ENCODE data around the gene CDR2.
"Not testable (repeated sequence)": the region's sequence is repeated elsewhere in the genome, so short reads cannot be mapped to it uniquely, and the experiment has no call there.

CDR2 gene

DNA sequence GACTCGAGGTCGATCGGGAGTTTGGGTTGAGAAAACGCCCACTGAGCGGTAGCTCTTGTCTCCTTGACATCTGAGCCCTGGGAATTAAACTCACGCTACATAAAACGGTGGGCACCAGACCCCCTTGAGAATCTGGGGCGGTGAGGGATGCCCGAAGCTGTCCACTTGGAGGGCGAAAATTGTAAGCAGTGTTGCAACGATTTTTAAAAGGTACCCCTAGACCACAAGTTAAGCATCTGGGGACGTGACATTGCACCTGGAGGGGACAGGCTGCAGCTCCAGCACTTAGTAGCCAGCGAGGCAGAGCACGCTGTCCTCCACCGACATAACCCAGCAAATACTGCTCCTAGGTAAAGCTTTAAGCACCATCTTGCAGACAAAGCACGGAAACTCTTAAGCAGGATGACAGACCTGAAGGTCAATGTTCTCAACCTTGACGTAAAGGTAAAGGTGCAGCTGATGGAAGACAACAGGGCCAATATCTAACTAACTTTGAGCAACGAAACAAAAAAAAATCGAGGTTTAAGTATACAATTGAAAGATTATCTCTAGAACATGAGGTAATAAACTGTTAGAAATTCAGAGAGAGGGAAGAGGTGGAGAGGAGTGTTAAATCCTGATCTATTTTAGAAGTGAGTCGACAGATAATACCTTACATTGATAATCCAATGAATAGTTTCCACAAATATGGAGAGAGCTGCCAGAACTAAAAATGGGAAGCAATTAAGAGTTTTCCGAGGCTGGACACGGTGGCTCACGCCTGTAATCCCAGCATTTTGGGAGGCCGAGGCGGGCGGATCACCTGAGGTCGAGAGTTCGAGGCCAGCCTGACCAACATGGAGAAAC, 921 bp upstream of the CDR2 start:
- peak; percentile 5 for DNase-seq

GRCh38 chr16:22373662-22374310, 633 bp downstream of the CDR2 start:
- DNase-seq = no peak

GRCh38 chr16:22372882-22373661, 1.3 kb downstream of the CDR2 start:
- no peak for DNase-seq

- DNase-seq = no peak
These were observed 4.2 kb downstream of the CDR2 start for GRCh38 chr16:22370038-22370820.

- DNase-seq = no peak
These were observed 5.1 kb downstream of the CDR2 start for GRCh38 chr16:22369221-22369811.

DNA sequence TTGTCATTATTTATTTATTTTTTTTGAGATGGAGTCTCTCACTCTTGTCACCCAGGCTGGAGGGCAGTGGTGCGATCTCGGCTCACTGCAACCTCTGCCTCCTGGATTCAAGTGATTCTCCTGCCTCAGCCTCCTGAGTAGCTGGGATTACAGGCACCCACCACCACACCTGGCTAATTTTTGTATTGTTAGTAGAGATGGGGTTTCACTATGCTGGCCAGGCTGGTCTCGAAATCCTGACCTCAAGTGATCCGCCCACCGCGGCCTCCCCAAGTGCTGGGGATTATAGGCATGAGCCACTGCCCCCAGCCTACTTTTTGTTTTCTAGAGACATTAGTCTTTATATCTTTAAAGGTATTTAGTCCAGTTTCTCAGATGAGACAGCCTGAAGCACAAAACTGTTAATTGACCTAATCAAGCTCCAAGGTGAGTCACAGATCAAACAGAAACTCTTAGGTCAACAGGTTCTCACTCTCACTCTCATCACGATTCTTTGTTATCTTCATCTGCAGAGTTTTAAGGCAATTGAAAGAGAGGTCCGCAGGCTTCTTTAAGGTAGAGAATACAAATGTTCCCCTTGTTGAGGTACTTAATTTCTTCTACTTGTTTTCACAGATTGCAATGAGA, 6.1 kb downstream of the CDR2 start:
- DNase-seq = not testable (repeated sequence)

- DNase-seq = peak; percentile 52
These were observed 7.5 kb downstream of the CDR2 start for GRCh38 chr16:22366889-22367288.

DNA sequence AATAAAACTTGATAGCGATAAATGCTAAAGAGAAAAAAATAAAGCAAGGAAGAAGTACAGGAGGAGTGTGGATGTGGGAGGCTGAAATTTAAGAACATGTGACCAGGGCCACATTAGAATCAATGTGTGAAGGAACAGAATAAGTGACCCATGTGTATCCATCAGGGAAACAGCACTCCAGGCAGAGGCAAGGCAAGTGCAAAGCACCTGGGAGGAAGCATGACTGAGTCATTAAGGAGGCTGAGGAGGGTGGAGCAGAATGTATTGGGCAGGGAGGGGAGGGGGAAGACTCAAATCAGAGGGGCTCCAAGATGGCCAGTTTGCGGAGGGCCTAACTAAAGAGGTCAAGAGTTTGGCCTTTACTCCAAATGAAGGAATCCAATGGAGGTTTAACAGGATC, 8.0 kb downstream of the CDR2 start:
- DNase-seq = no peak

DNA sequence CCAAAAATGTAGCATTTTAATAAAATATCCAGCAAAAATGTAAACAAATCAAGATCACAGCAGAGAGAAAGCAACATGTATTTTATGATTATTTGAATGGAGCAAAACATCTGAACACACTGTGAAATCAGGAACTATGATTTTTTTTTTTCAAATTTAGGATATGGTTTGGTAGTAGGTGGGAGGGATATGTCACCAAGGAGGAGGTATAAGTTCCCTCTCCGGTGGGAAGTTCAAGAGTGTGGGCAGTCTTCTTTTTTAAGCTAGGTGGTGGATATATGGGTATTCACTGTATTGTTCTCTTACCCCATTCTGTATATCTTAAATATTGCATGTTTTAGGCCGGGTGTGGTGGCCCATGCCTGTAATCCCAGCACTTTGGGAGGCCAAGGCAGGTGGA, 10.2 kb downstream of the CDR2 start:
- DNase-seq = no peak

- no peak for DNase-seq
These were observed 13.3 kb downstream of the CDR2 start for GRCh38 chr16:22360963-22361659.

GRCh38 chr16:22359679-22360078, 14.7 kb downstream of the CDR2 start:
- DNase-seq = no peak

DNA sequence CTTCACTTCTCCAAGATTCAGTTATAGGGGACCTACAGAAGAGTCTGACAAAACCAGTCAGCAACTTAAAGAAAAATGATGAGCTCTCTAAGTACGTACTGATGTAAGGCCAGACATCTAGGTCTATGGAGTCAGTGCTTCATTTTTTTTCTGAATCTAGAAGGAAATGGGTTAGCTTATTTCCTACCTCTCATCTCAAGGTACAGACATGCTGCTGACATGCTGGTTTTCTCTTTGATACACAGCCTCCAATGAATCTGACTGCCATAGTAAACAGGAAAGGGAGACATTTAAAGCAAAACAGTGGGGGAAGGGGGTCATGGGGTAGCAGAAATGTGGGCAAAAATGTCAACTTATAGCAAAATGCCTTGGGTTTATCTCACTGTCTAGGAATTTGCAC, 16.4 kb downstream of the CDR2 start:
- DNase-seq = no peak

GRCh38 chr16:22357635-22357971, 16.8 kb downstream of the CDR2 start:
- no peak for DNase-seq

DNA sequence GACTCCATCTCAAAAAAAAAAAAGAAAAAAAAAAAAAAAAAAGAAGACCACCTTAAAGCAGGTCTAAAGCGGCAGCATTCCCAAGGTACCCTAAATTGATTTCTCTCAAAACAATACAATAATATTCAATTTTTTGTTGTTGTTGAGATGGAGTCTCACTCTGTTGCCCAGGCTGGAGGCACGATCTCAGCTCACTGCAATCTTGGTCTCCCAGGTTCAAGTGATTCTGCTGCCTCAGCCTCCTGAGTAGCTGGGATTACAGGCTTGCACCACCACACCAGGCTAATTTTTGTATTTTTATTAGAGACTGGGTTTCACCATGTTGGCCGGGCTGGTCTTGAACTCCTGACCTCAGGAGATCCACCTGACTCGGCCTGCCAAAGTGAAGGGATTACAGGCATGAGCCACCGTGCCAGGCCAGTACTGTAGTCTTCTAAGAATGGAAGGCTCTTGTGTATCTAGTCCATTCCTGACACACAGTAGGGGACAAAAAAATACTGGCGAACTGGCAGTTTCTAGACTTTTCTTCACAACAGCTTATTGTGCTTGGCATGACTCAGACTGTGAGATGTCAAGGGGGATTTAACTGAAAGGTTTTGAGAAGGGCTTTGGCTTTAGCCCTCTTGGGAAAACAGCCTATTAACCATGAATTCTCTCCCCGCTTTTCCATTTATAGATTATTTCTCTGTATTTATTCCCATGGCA, 17.3 kb downstream of the CDR2 start:
- DNase-seq = no peak

- no peak for DNase-seq
These were observed 18.9 kb downstream of the CDR2 start for GRCh38 chr16:22355487-22355908.

GRCh38 chr16:22353933-22354541, 20.4 kb downstream of the CDR2 start:
- no peak for DNase-seq

GRCh38 chr16:22353191-22353919, 21.1 kb downstream of the CDR2 start:
- DNase-seq = no peak

DNA sequence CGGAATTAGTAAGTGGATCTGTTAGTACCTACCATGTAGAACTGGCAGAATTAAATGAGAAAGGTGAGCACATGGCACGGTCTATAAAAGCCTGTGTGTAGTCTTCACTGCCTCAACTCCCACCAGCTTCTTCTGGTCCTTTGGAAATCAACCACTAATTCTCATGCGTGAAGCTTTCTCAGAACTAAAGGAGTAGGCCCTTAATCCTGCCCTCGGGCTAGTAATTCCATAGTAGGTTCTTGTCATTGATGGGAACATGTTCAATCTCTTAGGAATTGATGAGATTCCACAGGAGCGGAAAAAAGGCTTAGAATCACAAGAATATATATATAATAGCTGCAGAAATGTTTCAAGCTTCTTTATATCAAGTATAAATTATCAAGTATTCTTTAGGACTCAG, 21.7 kb downstream of the CDR2 start:
- DNase-seq = no peak

GRCh38 chr16:22352140-22352539, 22.3 kb downstream of the CDR2 start:
- DNase-seq = no peak

DNA sequence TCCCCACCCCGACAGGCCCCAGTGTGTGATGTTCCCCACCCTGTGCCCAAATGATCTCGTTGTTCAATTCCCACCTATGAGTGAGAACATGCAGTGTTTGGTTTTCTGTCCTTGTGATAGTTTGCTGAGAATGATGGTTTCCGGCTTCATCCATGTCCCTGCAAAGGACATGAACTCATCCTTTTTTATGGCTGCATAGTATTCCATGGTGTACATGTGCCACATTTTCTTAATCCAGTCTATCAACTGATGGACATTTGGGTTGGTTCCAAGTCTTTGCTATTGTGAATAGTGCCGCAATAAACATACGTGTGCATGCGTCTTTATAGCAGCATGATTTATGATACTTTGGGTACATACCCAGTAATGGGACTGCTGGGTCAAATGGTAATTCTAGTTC, 23.4 kb downstream of the CDR2 start:
- DNase-seq = not testable (repeated sequence)

Data from DMS79 (cell line).